ENCODE data around the gene ABCG2.

GRCh38 chr4:88058295-88058694 is 100.1 kb downstream of the ABCG2 start:
- no peak for TF ChIP-seq POLR2AphosphoS5 (IDR thresholded peaks at IDR 0.05)
- TF ChIP-seq CTCF (IDR thresholded peaks at IDR 0.05), result no peak
- no peak for TF ChIP-seq POLR2A (IDR thresholded peaks at IDR 0.05)
